ENCODE results near the gene IARS1.

- TF ChIP-seq, protein P1, sequence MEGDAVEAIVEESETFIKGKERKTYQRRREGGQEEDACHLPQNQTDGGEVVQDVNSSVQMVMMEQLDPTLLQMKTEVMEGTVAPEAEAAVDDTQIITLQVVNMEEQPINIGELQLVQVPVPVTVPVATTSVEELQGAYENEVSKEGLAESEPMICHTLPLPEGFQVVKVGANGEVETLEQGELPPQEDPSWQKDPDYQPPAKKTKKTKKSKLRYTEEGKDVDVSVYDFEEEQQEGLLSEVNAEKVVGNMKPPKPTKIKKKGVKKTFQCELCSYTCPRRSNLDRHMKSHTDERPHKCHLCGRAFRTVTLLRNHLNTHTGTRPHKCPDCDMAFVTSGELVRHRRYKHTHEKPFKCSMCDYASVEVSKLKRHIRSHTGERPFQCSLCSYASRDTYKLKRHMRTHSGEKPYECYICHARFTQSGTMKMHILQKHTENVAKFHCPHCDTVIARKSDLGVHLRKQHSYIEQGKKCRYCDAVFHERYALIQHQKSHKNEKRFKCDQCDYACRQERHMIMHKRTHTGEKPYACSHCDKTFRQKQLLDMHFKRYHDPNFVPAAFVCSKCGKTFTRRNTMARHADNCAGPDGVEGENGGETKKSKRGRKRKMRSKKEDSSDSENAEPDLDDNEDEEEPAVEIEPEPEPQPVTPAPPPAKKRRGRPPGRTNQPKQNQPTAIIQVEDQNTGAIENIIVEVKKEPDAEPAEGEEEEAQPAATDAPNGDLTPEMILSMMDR (IDR thresholded peaks at IDR 0.05; ENCODE audit: poor library complexity, severe bottlenecking): no peak
- TF ChIP-seq EZH2 (IDR thresholded peaks at IDR 0.05; ENCODE audit: borderline replicate concordance, insufficient read depth, low read length, poor library complexity, severe bottlenecking) (no peak), MXI1 (conservative IDR thresholded peaks at IDR 0.05; ENCODE audit: poor library complexity, severe bottlenecking) (no peak), EP300 (conservative IDR thresholded peaks at IDR 0.05; ENCODE audit: poor library complexity, severe bottlenecking) (no peak), TAF1 (IDR thresholded peaks at IDR 0.05; ENCODE audit: low read depth) (no peak), POLR2AphosphoS5 (IDR thresholded peaks at IDR 0.05) (no peak)
Measured at GRCh38 chr9:92297611-92298010, 4.1 kb upstream of the IARS1 start.
